Effector memory CD8-positive, alpha-beta T cell (primary cell): ENCODE measurements around the gene HEBP1.

Experiments used
- ATAC-seq: fragments of 150-1000 bp; cut with Tn5 transposase; replicated peaks from 2 replicates; pipeline ENCODE4 v1.10.0; 2021; ENCODE audit warnings: mild to moderate bottlenecking, moderate library complexity
- DNase-seq, 3 experiments: peaks; one replicate each; pipeline ENCODE4 v3.0.0; 2021
- H3K27ac Mint-ChIP-seq, 2 donors: one replicate each; pipeline ENCODE4 v1.8.0; 2022; ENCODE audit warnings: mild to moderate bottlenecking in 2 of 2, mixed read lengths in 2 of 2, moderate library complexity in 2 of 2
- H3K27me3 Mint-ChIP-seq, 2 donors: one replicate each; pipeline ENCODE4 v1.8.0; 2022; ENCODE audit warnings: mixed read lengths in 2 of 2
- H3K36me3 Mint-ChIP-seq: one replicate; pipeline ENCODE4 v1.8.0; 2022; ENCODE audit warnings: mild to moderate bottlenecking, moderate library complexity, mixed read lengths; ENCODE audit not compliant: insufficient read depth
- H3K4me1 Mint-ChIP-seq, 2 donors: one replicate each; pipeline ENCODE4 v1.8.0; 2022; ENCODE audit warnings: low read depth in 2 of 2, mixed read lengths in 2 of 2
- H3K4me3 Mint-ChIP-seq, 2 donors: one replicate each; pipeline ENCODE4 v1.8.0; 2022; ENCODE audit warnings: mild to moderate bottlenecking in 2 of 2, mixed read lengths in 2 of 2, moderate library complexity in 2 of 2
- H3K9me3 Mint-ChIP-seq, 2 donors: one replicate each; pipeline ENCODE4 v1.8.0; 2022; ENCODE audit warnings: mixed read lengths in 2 of 2

Gene HEBP1

GRCh38 chr12:13033476-13033875, 33.4 kb upstream of the HEBP1 start:
- H3K27me3 Mint-ChIP-seq: peaks cover 7 to 11% of the 10 kb centered on the region in 2 donors
- no peak overlapping the region for H3K27ac Mint-ChIP-seq
- H3K4me1 Mint-ChIP-seq: no peaks in the 10 kb centered on the region
- ATAC-seq (no peak), DNase-seq (no peak)
- H3K4me3 Mint-ChIP-seq: no peak overlapping the region
- H3K9me3 Mint-ChIP-seq: no peaks in the 10 kb centered on the region
- H3K36me3 Mint-ChIP-seq: no peaks in the 10 kb centered on the region

GRCh38 chr12:13032164-13032563, 32.1 kb upstream of the HEBP1 start:
- no peak overlapping the region for H3K4me3 Mint-ChIP-seq

GRCh38 chr12:13030541-13031291, 30.7 kb upstream of the HEBP1 start:
- H3K27me3 Mint-ChIP-seq: peaks cover 15 to 20% of the 10 kb centered on the region in 2 donors
- no peak overlapping the region for H3K4me3 Mint-ChIP-seq
- ATAC-seq (no peak), DNase-seq (no peak)
- no peaks in the 10 kb centered on the region for H3K36me3 Mint-ChIP-seq
- no peaks in the 10 kb centered on the region for H3K9me3 Mint-ChIP-seq
- no peaks in the 10 kb centered on the region for H3K4me1 Mint-ChIP-seq
- H3K27ac Mint-ChIP-seq: no peak overlapping the region

More at GRCh38 chr12:13032164-13032563, 32.1 kb upstream of the HEBP1 start:
- ATAC-seq (no peak), DNase-seq (no peak)
- Mint-ChIP-seq H3K4me1 (no peaks in the 10 kb centered on the region), H3K27me3 (peaks cover 7 to 11% of the 10 kb centered on the region in 2 donors), H3K36me3 (no peaks in the 10 kb centered on the region), H3K9me3 (no peaks in the 10 kb centered on the region), H3K27ac (no peak overlapping the region)

- ATAC-seq: no peak
- no peaks in the 10 kb centered on the region for H3K4me1 Mint-ChIP-seq
- peaks cover 22 to 28% of the 10 kb centered on the region in 2 donors for H3K27me3 Mint-ChIP-seq
- no peaks in the 10 kb centered on the region for H3K36me3 Mint-ChIP-seq
- DNase-seq: no peak
- no peaks in the 10 kb centered on the region for H3K9me3 Mint-ChIP-seq
- no peak overlapping the region for H3K27ac Mint-ChIP-seq
- H3K4me3 Mint-ChIP-seq: no peak overlapping the region
These were observed 28.9 kb upstream of the HEBP1 start for GRCh38 chr12:13028825-13029570.

GRCh38 chr12:13027508-13027907, 27.4 kb upstream of the HEBP1 start:
- H3K4me3 Mint-ChIP-seq: no peak overlapping the region
- ATAC-seq (no peak), DNase-seq (no peak)
- H3K9me3 Mint-ChIP-seq: no peaks in the 10 kb centered on the region
- H3K27ac Mint-ChIP-seq: no peak overlapping the region
- H3K4me1 Mint-ChIP-seq: no peaks in the 10 kb centered on the region
- no peaks in the 10 kb centered on the region for H3K36me3 Mint-ChIP-seq
- peaks cover 22 to 28% of the 10 kb centered on the region in 2 donors for H3K27me3 Mint-ChIP-seq

- Mint-ChIP-seq H3K27ac (no peak overlapping the region), H3K36me3 (no peaks in the 10 kb centered on the region), H3K4me1 (no peaks in the 10 kb centered on the region), H3K4me3 (no peak overlapping the region), H3K27me3 (peaks cover 22 to 28% of the 10 kb centered on the region in 2 donors), H3K9me3 (no peaks in the 10 kb centered on the region)
- ATAC-seq (no peak), DNase-seq (no peak)
These were observed 27.0 kb upstream of the HEBP1 start for GRCh38 chr12:13027032-13027431.

GRCh38 chr12:13026286-13026685, 26.2 kb upstream of the HEBP1 start:
- Mint-ChIP-seq H3K4me1 (no peaks in the 10 kb centered on the region), H3K27me3 (peaks cover 25 to 28% of the 10 kb centered on the region in 2 donors), H3K9me3 (no peaks in the 10 kb centered on the region), H3K27ac (no peak overlapping the region), H3K36me3 (no peaks in the 10 kb centered on the region), H3K4me3 (no peak overlapping the region)
- DNase-seq (no peak), ATAC-seq (no peak)

GRCh38 chr12:13024531-13024916, 24.5 kb upstream of the HEBP1 start:
- H3K27ac Mint-ChIP-seq: no peak overlapping the region
- H3K4me1 Mint-ChIP-seq: no peaks in the 10 kb centered on the region
- H3K4me3 Mint-ChIP-seq: no peak overlapping the region
- H3K9me3 Mint-ChIP-seq: no peaks in the 10 kb centered on the region
- no peak for ATAC-seq
- DNase-seq: no peak
- H3K36me3 Mint-ChIP-seq: no peaks in the 10 kb centered on the region
- peaks cover 31 to 33% of the 10 kb centered on the region in 2 donors for H3K27me3 Mint-ChIP-seq

GRCh38 chr12:13023811-13024530, 23.9 kb upstream of the HEBP1 start:
- H3K27ac Mint-ChIP-seq: no peak overlapping the region
- DNase-seq: no peak
- H3K36me3 Mint-ChIP-seq: no peaks in the 10 kb centered on the region
- ATAC-seq: no peak
- peaks cover 32 to 33% of the 10 kb centered on the region in 2 donors for H3K27me3 Mint-ChIP-seq
- H3K4me1 Mint-ChIP-seq: no peaks in the 10 kb centered on the region
- H3K4me3 Mint-ChIP-seq: no peak overlapping the region
- no peaks in the 10 kb centered on the region for H3K9me3 Mint-ChIP-seq

GRCh38 chr12:13022851-13023271, 22.8 kb upstream of the HEBP1 start:
- ATAC-seq (no peak), DNase-seq (no peak)
- Mint-ChIP-seq H3K27me3 (peaks cover 31 to 41% of the 10 kb centered on the region in 2 donors), H3K4me1 (no peaks in the 10 kb centered on the region), H3K9me3 (no peaks in the 10 kb centered on the region), H3K4me3 (no peak overlapping the region), H3K27ac (no peak overlapping the region), H3K36me3 (no peaks in the 10 kb centered on the region)

GRCh38 chr12:13011098-13011497, 11.0 kb upstream of the HEBP1 start:
- Mint-ChIP-seq H3K9me3 (no peaks in the 10 kb centered on the region), H3K4me3 (no peak overlapping the region), H3K27ac (no peak overlapping the region), H3K4me1 (no peaks in the 10 kb centered on the region), H3K27me3 (peaks cover 28% of the 10 kb centered on the region in 2 donors), H3K36me3 (no peaks in the 10 kb centered on the region)
- DNase-seq: no peak
- ATAC-seq: no peak

GRCh38 chr12:13008741-13009380, 8.8 kb upstream of the HEBP1 start:
- Mint-ChIP-seq H3K4me1 (no peaks in the 10 kb centered on the region), H3K27ac (no peak overlapping the region), H3K36me3 (no peaks in the 10 kb centered on the region), H3K9me3 (no peaks in the 10 kb centered on the region), H3K27me3 (peaks cover 19 to 23% of the 10 kb centered on the region in 2 donors), H3K4me3 (no peak overlapping the region)
- DNase-seq: no peak
- ATAC-seq: no peak

- Mint-ChIP-seq H3K9me3 (no peaks in the 10 kb centered on the region), H3K4me1 (no peaks in the 10 kb centered on the region), H3K27ac (no peak overlapping the region), H3K36me3 (no peaks in the 10 kb centered on the region), H3K27me3 (peaks cover 17 to 19% of the 10 kb centered on the region in 2 donors), H3K4me3 (no peak overlapping the region)
- ATAC-seq: no peak
- no peak for DNase-seq
These were observed 7.6 kb upstream of the HEBP1 start for GRCh38 chr12:13007496-13008233.
